Anterior cingulate cortex (tissue), 58 donors: ENCODE data around the gene EXOC2.

Experiments used
- DNase-seq, 58 donors: peaks; one replicate each; lab custom pipeline; 2025; lab: John Stamatoyannopoulos, UW

EXOC2 gene, protein sequence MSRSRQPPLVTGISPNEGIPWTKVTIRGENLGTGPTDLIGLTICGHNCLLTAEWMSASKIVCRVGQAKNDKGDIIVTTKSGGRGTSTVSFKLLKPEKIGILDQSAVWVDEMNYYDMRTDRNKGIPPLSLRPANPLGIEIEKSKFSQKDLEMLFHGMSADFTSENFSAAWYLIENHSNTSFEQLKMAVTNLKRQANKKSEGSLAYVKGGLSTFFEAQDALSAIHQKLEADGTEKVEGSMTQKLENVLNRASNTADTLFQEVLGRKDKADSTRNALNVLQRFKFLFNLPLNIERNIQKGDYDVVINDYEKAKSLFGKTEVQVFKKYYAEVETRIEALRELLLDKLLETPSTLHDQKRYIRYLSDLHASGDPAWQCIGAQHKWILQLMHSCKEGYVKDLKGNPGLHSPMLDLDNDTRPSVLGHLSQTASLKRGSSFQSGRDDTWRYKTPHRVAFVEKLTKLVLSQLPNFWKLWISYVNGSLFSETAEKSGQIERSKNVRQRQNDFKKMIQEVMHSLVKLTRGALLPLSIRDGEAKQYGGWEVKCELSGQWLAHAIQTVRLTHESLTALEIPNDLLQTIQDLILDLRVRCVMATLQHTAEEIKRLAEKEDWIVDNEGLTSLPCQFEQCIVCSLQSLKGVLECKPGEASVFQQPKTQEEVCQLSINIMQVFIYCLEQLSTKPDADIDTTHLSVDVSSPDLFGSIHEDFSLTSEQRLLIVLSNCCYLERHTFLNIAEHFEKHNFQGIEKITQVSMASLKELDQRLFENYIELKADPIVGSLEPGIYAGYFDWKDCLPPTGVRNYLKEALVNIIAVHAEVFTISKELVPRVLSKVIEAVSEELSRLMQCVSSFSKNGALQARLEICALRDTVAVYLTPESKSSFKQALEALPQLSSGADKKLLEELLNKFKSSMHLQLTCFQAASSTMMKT

GRCh38 chr6:692858-693722, at the start of gene EXOC2:
EXOC2 (minus strand) TSS chr6:693139; CDS start chr6:637818, 55,321 bp downstream.
- peak in 57 of 58 donors; percentile 31 to 88 (median 73) for DNase-seq

GRCh38 chr6:741410-742339, 48.7 kb upstream of the EXOC2 start:
- DNase-seq = no peak

GRCh38 chr6:736657-737446, 43.9 kb upstream of the EXOC2 start:
- no peak for DNase-seq

GRCh38 chr6:733431-734219, 40.7 kb upstream of the EXOC2 start:
- DNase-seq = no peak

- DNase-seq = no peak
These were observed 39.0 kb upstream of the EXOC2 start for GRCh38 chr6:731924-732323.

DNA sequence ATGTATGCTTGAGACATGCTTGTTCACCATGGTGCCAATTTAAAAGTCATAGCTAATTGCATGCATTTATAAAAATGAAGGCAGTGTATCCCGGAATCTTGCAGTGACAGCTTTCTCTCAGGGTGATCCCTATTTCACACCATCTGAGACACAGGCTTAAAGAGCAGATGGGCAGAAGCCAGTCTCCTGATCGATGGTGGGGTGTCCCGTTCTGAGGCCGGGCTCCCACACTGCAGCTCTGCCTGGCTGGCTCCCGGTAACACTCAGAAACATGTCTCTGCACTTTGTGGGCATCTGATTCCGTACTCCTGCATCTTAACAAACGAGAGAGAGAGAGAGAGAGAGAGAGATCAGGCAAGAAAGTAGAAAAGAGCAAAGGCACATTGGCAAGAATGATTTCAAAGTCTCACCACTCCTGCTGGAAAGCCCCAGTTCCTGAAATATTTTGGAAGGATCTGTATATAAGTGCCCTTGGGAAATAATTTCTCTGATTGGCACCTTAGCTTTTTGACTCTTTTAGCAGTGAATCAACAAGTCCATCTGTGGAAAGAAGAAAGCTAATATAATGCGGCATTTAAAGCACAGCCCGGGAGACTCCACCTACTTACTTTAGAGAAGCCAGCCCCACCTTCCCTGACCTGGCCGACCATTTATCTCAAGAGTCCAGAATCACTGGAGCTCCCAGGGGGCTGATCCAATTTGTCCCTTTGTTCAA, 36.8 kb upstream of the EXOC2 start:
- no peak for DNase-seq

DNA sequence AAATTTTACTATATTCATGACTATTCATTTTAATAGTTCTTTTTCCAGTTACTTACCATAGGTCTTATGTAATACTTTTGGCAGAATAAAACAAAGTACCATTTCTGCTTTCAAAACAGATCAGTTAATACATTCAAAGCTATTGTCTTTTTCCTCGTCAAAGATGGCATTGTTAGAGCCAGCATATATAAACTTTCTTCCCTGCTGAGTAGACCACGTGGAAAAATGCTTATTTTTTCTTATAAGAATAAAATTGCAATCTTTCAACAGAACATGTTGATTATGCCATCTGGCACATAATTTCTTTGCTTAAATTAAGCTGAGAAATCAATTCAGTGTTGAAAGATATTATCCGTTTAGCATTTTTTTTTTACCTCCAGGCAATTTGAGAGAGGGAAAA, 34.9 kb upstream of the EXOC2 start:
- peak in 1 of 58 donors; percentile 14 for DNase-seq

- no peak for DNase-seq
These were observed 30.6 kb upstream of the EXOC2 start for GRCh38 chr6:723540-723939.

DNA sequence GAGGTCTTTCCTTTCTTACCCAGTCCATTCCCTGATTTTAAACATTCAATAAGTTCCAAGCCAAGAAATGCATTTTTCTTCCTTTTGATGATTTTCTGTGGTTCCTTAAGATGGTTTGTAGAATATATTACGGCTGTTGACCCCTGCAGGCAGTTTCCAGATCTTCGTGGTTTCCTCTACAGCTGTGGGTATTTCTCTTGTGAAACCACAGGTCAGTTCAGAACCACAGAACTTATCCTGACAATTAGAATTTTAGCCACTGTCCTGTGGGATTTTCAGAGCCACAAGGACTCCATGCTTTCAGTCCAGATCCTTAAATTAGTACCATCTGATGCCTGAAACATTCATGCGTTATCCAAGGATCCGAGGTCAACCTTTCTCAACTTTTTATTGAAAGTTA, 29.7 kb upstream of the EXOC2 start:
- DNase-seq = no peak

GRCh38 chr6:722077-722524, 29.2 kb upstream of the EXOC2 start:
- peak in 41 of 58 donors; percentile 5 to 76 (median 40) for DNase-seq

DNA sequence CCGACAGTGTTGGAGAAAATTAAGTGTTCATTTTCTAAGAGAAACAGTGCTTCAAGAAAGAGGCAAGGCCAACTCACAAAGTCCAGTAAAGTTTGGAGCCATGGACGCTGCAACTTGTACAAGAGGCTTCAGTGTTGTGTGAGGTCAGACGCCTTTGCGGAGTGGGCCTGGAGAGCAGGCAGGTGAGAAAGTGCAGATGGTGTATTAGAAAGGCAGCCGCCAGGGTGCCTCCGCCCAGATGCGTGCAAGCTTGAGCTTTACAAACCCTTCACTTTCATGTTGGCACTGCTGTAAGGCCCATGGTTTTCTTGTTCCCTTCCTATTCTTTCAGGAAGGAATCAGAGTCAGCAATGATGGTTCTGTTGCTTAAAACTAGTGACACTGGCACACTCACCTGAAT, 25.4 kb upstream of the EXOC2 start:
- no peak for DNase-seq

- no peak for DNase-seq
These were observed 24.2 kb upstream of the EXOC2 start for GRCh38 chr6:717135-717534.

GRCh38 chr6:715709-716491, 23.0 kb upstream of the EXOC2 start:
- no peak for DNase-seq

GRCh38 chr6:714100-714499, 21.2 kb upstream of the EXOC2 start:
- DNase-seq = no peak

DNA sequence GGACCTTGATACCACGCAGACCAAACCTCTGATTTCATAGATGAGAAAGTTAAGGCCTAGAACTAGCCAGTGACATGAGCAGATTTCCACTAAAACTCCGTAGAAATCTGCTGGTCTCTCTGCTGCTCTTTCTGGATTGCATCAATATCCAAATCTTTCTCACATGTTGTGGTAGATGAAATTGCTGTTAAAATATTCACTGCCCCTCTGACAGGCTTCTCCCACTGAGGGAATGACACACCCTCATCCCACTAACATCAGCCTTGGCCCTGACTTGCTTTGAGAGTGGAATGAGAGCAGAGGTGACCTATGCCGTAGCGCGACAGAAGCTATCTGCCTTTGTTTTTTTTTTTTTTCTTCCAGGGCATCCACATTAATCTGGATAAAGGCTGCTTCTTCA, 20.4 kb upstream of the EXOC2 start:
- DNase-seq = no peak

DNA sequence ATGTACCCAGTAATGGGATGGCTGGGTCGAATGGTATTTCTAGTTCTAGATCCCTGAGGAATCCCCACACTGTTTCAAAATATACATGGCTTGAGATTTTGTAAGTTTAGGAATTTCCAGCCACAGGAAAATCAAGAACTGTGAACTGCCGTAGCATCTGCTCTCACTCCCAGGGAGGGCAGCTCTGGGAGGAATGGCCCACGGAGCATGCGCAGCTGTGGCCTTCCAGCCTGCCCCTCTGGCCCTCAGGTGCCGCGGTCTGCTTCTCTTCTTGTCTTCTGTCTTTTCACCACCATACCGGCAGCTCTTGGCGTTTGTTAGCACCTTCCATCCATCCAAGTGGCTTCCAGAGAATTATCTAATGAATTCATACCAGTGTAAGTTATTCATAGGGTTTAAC, 19.9 kb upstream of the EXOC2 start:
- DNase-seq = no peak
